Karpas-422 (cell line): ENCODE measurements around the gene RNF152. TPM values are rescaled to one million over a fixed set of nuclear protein-coding genes. Genes with fewer than 3 reads are reported as not detected.

Experiments used
- DNase-seq: peaks from one replicate; pipeline ENCODE4 v3.0.0-alpha.2; 2015
- H2AFZ ChIP-seq: fragments of 200-600 bp; sonication (generic); 2 replicates; pipeline ENCODE4 v1.6.1; 2014; ENCODE audit warnings: antibody characterized with exemption, low read length, mixed read lengths
- H3K27ac ChIP-seq: fragments of 200-600 bp; sonication (generic); 2 replicates; pipeline ENCODE4 v1.5.1; 2014; ENCODE audit warnings: mild to moderate bottlenecking, low read length, moderate library complexity
- H3K27me3 ChIP-seq: fragments of 200-600 bp; sonication (generic); 2 replicates; pipeline ENCODE4 v1.6.1; 2014; ENCODE audit warnings: low read length, mixed read lengths
- H3K36me3 ChIP-seq: fragments of 200-600 bp; sonication (generic); 2 replicates; pipeline ENCODE4 v1.6.1; 2014; ENCODE audit warnings: low read length, mixed read lengths; ENCODE audit not compliant: insufficient read depth
- H3K4me1 ChIP-seq: fragments of 200-600 bp; sonication (generic); 2 replicates; pipeline ENCODE4 v1.6.1; 2014; ENCODE audit warnings: mild to moderate bottlenecking, low read length, mixed read lengths
- H3K4me2 ChIP-seq: fragments of 200-600 bp; sonication (generic); 2 replicates; pipeline ENCODE4 v1.6.1; 2014; ENCODE audit warnings: low read length, low read depth, mild to moderate bottlenecking; ENCODE audit not compliant: poor library complexity, severe bottlenecking
- H3K4me3 ChIP-seq: fragments of 200-600 bp; sonication (generic); 2 replicates; pipeline ENCODE4 v1.5.1; 2014; ENCODE audit warnings: mild to moderate bottlenecking, antibody characterized with exemption, low read length, mixed read lengths
- H3K79me2 ChIP-seq: fragments of 200-600 bp; sonication (generic); 2 replicates; pipeline ENCODE4 v1.6.1; 2014; ENCODE audit warnings: mild to moderate bottlenecking, low read length, mixed read lengths
- H3K9ac ChIP-seq: fragments of 200-600 bp; sonication (generic); 2 replicates; pipeline ENCODE4 v1.6.0; 2014; ENCODE audit warnings: low read length
- H3K9me2 ChIP-seq: fragments of 200-600 bp; sonication (generic), shearing (Covaris generic); replicated peaks from 2 replicates; pipeline ENCODE4 v1.6.0; 2014; ENCODE audit warnings: mild to moderate bottlenecking, low read length, moderate library complexity; ENCODE audit not compliant: insufficient read depth
- H3K9me3 ChIP-seq: fragments of 300-700, 200-600 bp; sonication (generic); 2 replicates; pipeline ENCODE4 v1.6.1; 2014; ENCODE audit warnings: low read length, mixed read lengths
- H4K20me1 ChIP-seq: fragments of 200-600 bp; sonication (generic); 2 replicates; pipeline ENCODE4 v1.6.1; 2014; ENCODE audit warnings: mild to moderate bottlenecking, antibody characterized with exemption, low read length, low read depth; ENCODE audit not compliant: insufficient read depth
- total RNA-seq: library from RNA; depleted of rRNA; stranded (reverse); fragments of >200 nt; shearing (Covaris generic); gene quantifications from 2 replicates; pipeline ENCODE4 v1.2.3, GENCODE V29; 2014; ENCODE audit warnings: low replicate concordance

Gene RNF152
- total RNA-seq, 1 experiment from 2014 or later, result 0.07 TPM

- Histone ChIP-seq H3K79me2 (no peaks in the 10 kb centered on the region), H3K27me3 (no peaks in the 10 kb centered on the region), H3K9ac (no peak overlapping the region), H3K9me3 (no peaks in the 10 kb centered on the region), H3K9me2 (no peaks in the 10 kb centered on the region), H3K27ac (no peak overlapping the region), H3K4me3 (no peak overlapping the region), H3K36me3 (no peaks in the 10 kb centered on the region), H4K20me1 (no peaks in the 10 kb centered on the region), H2AFZ (no peak overlapping the region), H3K4me1 (peaks cover 3% of the 10 kb centered on the region), H3K4me2 (no peak overlapping the region)
- DNase-seq, result no peak
Observed at GRCh38 chr18:61891894-61892293, 913 bp downstream of the RNF152 start.

GRCh38 chr18:61891271-61891670, 1.5 kb downstream of the RNF152 start:
- Histone ChIP-seq H3K4me3 (no peak overlapping the region), H3K4me2 (no peak overlapping the region), H3K27me3 (no peaks in the 10 kb centered on the region), H3K79me2 (no peaks in the 10 kb centered on the region), H3K9me2 (no peaks in the 10 kb centered on the region), H4K20me1 (no peaks in the 10 kb centered on the region), H3K9me3 (no peaks in the 10 kb centered on the region), H3K9ac (no peak overlapping the region), H2AFZ (no peak overlapping the region), H3K36me3 (no peaks in the 10 kb centered on the region), H3K4me1 (peaks cover 3% of the 10 kb centered on the region), H3K27ac (no peak overlapping the region)
- no peak for DNase-seq

- no peak overlapping the region for H3K27ac ChIP-seq
- no peaks in the 10 kb centered on the region for H3K36me3 ChIP-seq
- H3K9me2 ChIP-seq, result no peaks in the 10 kb centered on the region
- H3K9ac ChIP-seq, result no peak overlapping the region
- H3K4me3 ChIP-seq, result no peak overlapping the region
- H3K4me2 ChIP-seq, result no peak overlapping the region
- no peak overlapping the region for H2AFZ ChIP-seq
- H4K20me1 ChIP-seq, result no peaks in the 10 kb centered on the region
- no peaks in the 10 kb centered on the region for H3K79me2 ChIP-seq
- no peaks in the 10 kb centered on the region for H3K27me3 ChIP-seq
- H3K9me3 ChIP-seq, result no peaks in the 10 kb centered on the region
- H3K4me1 ChIP-seq, result peaks cover 3% of the 10 kb centered on the region
- DNase-seq, result no peak
Observed at GRCh38 chr18:61890344-61890743, 2.5 kb downstream of the RNF152 start.

- no peaks in the 10 kb centered on the region for H3K9me3 ChIP-seq
Observed at GRCh38 chr18:61889541-61889940, 3.3 kb downstream of the RNF152 start.

GRCh38 chr18:61888622-61889021, 4.2 kb downstream of the RNF152 start:
- no peaks in the 10 kb centered on the region for H3K27me3 ChIP-seq
- no peaks in the 10 kb centered on the region for H3K79me2 ChIP-seq
- H2AFZ ChIP-seq, result no peak overlapping the region
- H3K9ac ChIP-seq, result no peak overlapping the region
- peaks cover 3% of the 10 kb centered on the region for H3K4me1 ChIP-seq
- H3K27ac ChIP-seq, result no peak overlapping the region
- no peak overlapping the region for H3K4me2 ChIP-seq
- H3K4me3 ChIP-seq, result no peak overlapping the region
- no peaks in the 10 kb centered on the region for H3K36me3 ChIP-seq
- no peaks in the 10 kb centered on the region for H3K9me2 ChIP-seq
- no peaks in the 10 kb centered on the region for H3K9me3 ChIP-seq
- no peaks in the 10 kb centered on the region for H4K20me1 ChIP-seq
- no peak for DNase-seq

More at GRCh38 chr18:61889541-61889940, 3.3 kb downstream of the RNF152 start:
- H3K4me1 ChIP-seq, result peaks cover 3% of the 10 kb centered on the region
- no peaks in the 10 kb centered on the region for H3K36me3 ChIP-seq
- no peak overlapping the region for H3K4me2 ChIP-seq
- no peak overlapping the region for H3K4me3 ChIP-seq
- no peak overlapping the region for H3K9ac ChIP-seq
- H2AFZ ChIP-seq, result no peak overlapping the region
- H3K27me3 ChIP-seq, result no peaks in the 10 kb centered on the region
- DNase-seq, result no peak
- no peak overlapping the region for H3K27ac ChIP-seq
- no peaks in the 10 kb centered on the region for H3K9me2 ChIP-seq
- H3K79me2 ChIP-seq, result no peaks in the 10 kb centered on the region
- no peaks in the 10 kb centered on the region for H4K20me1 ChIP-seq

GRCh38 chr18:61887838-61888237, 5.0 kb downstream of the RNF152 start:
- H3K27ac ChIP-seq, result no peak overlapping the region
- no peaks in the 10 kb centered on the region for H3K79me2 ChIP-seq
- H3K27me3 ChIP-seq, result no peaks in the 10 kb centered on the region
- H2AFZ ChIP-seq, result no peak overlapping the region
- no peak overlapping the region for H3K9ac ChIP-seq
- H3K36me3 ChIP-seq, result no peaks in the 10 kb centered on the region
- no peaks in the 10 kb centered on the region for H3K9me2 ChIP-seq
- H3K4me2 ChIP-seq, result no peak overlapping the region
- no peak for DNase-seq
- H3K4me3 ChIP-seq, result no peak overlapping the region
- H3K9me3 ChIP-seq, result no peaks in the 10 kb centered on the region
- H3K4me1 ChIP-seq, result no peaks in the 10 kb centered on the region
- H4K20me1 ChIP-seq, result no peaks in the 10 kb centered on the region

GRCh38 chr18:61883547-61883946, 9.3 kb downstream of the RNF152 start:
- Histone ChIP-seq H3K9me2 (no peaks in the 10 kb centered on the region), H2AFZ (no peak overlapping the region), H3K27ac (no peak overlapping the region), H3K4me3 (no peak overlapping the region), H3K4me2 (no peak overlapping the region), H3K9ac (no peak overlapping the region), H3K36me3 (no peaks in the 10 kb centered on the region), H3K9me3 (no peaks in the 10 kb centered on the region), H3K4me1 (no peaks in the 10 kb centered on the region), H3K27me3 (no peaks in the 10 kb centered on the region), H4K20me1 (no peaks in the 10 kb centered on the region), H3K79me2 (no peaks in the 10 kb centered on the region)
- DNase-seq, result no peak

GRCh38 chr18:61882296-61883004, 10.4 kb downstream of the RNF152 start:
- H3K79me2 ChIP-seq, result no peaks in the 10 kb centered on the region
- H3K36me3 ChIP-seq, result no peaks in the 10 kb centered on the region

More at GRCh38 chr18:61882296-61883004, 10.4 kb downstream of the RNF152 start:
- H3K9me2 ChIP-seq, result no peaks in the 10 kb centered on the region
- no peak overlapping the region for H3K27ac ChIP-seq
- H3K9ac ChIP-seq, result no peak overlapping the region
- no peak overlapping the region for H2AFZ ChIP-seq
- no peaks in the 10 kb centered on the region for H4K20me1 ChIP-seq
- H3K27me3 ChIP-seq, result no peaks in the 10 kb centered on the region
- no peaks in the 10 kb centered on the region for H3K9me3 ChIP-seq
- no peak overlapping the region for H3K4me3 ChIP-seq
- H3K4me1 ChIP-seq, result no peaks in the 10 kb centered on the region
- DNase-seq, result no peak
- no peak overlapping the region for H3K4me2 ChIP-seq
